ENCODE data around the gene SLC39A7.

DNA sequence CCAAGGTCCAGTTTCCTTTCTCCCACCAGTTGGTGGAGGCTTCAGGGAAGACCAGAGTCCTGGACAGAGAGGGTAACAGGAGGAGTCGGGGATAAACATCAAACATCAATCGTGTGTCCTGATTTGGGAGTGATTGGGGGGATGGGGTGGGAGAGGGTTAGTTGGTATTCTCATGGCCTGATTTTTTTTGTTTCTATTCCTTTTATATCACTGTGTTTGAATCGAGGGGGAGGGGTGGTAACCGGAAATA is 3.4 kb downstream of the SLC39A7 start:
- TF ChIP-seq RAD21 (IDR thresholded peaks at IDR 0.05; ENCODE audit: low read depth) = no peak
- TF ChIP-seq MAX (IDR thresholded peaks at IDR 0.05) = no peak
